HFFc6 (cell line): Measurements from ENCODE around the gene TNIP3. TPM values are rescaled to one million over a fixed set of nuclear protein-coding genes. Genes with fewer than 3 reads are reported as not detected.

Experiments used
- DNase-seq: peaks from one replicate; pipeline ENCODE4 v3.0.0-alpha.2; 2018
- H3K27ac Mint-ChIP-seq: 2 replicates; pipeline ENCODE4 v1.8.0; 2020; ENCODE audit warnings: mild to moderate bottlenecking, mixed read lengths
- H3K27me3 Mint-ChIP-seq: 2 replicates; pipeline ENCODE4 v1.8.0; 2021; ENCODE audit warnings: mild to moderate bottlenecking, moderate library complexity, mixed read lengths; ENCODE audit not compliant: insufficient read depth
- H3K36me3 Mint-ChIP-seq: 2 replicates; pipeline ENCODE4 v1.8.0; 2021; ENCODE audit warnings: low read depth, mixed read lengths
- H3K4me1 Mint-ChIP-seq: 2 replicates; pipeline ENCODE4 v1.8.0; 2020; ENCODE audit warnings: low read depth, mixed read lengths
- H3K4me3 Mint-ChIP-seq: 2 replicates; pipeline ENCODE4 v1.8.0; 2020; ENCODE audit warnings: mild to moderate bottlenecking, moderate library complexity, mixed read lengths
- H3K9me3 Mint-ChIP-seq: 2 replicates; pipeline ENCODE4 v1.8.0; 2020; ENCODE audit warnings: mild to moderate bottlenecking, mixed read lengths
- CTCF ChIP-seq: fragments of 200-600 bp; sonication (generic); IDR thresholded peaks from 2 replicates; pipeline ENCODE4 v1.5.0; 2021; ENCODE audit warnings: antibody characterized with exemption, mild to moderate bottlenecking
- total RNA-seq, 6 experiments: library from RNA; stranded (reverse); fragmentation: NEBNext Ultra II Directional; extraction: Animal tissue kit (Norgen Biotek cat#: 25700); gene quantifications; 2 replicates in 1 of 6; 3 replicates in 5 of 6; pipeline ENCODE4 v1.2.3, GENCODE V29; 2021

TNIP3 gene
- total RNA-seq, 6 experiments from 2014 or later = 0.31 to 0.70 (median 0.47) TPM

DNA sequence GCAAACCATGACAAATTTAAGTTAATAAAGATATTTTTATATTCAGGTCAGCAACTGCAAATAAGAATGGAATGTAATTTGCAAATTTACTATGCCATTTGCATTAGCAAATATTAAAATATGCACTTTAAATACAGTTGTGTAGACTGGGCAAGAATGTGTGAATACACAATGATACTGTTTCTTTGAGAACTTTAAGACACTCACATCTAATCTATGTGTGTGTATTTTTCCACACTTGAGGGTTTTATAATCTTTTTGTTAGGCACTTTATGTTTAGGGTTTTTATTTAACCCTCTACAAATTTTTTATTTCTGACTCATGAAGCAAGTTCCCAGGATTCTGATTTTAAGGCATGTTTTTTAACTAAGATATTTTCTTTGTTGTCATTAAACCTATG lies 67.9 kb downstream of the TNIP3 start:
- no peaks in the 10 kb centered on the region for H3K9me3 Mint-ChIP-seq
- H3K36me3 Mint-ChIP-seq = no peaks in the 10 kb centered on the region
- H3K27me3 Mint-ChIP-seq = peaks cover under 1% of the 10 kb centered on the region; the same call in 1 of the 2 replicates
- H3K4me1 Mint-ChIP-seq = no peaks in the 10 kb centered on the region
- H3K4me3 Mint-ChIP-seq = no peak overlapping the region
- no peak for TF ChIP-seq CTCF
- no peak overlapping the region for H3K27ac Mint-ChIP-seq
- DNase-seq = no peak

DNA sequence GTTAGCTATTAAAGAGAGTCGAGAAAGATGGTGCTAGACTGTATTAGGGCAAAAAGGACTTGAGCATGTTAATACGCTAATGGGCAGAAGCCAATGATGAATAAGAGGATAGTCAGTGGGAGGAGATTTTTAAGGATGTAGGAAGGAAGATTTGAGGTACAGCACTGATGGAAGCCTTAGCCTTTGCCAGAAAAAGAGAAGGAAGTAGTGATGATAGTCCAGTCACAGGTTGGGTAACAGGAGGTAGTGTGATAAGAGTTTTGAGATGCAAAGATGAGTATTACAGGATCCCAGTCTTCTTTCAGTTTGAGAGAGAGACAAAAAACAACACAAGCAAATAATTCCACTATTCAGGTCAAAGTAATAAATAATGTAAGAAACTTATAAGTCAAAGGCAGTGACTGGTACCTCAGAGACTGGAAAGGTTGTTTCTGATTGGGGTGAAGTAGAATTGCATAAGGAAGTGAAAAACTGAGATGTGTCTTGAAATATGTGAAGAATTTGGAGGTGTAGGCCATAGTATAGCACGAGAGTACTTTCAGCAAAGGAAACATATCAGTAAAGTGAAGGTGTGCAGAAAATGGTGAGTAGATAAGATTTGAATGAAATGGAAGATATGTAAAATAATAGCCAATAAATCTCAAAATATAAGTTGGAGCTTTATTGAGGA lies 69.7 kb downstream of the TNIP3 start:
- Mint-ChIP-seq H3K36me3 (no peaks in the 10 kb centered on the region), H3K4me1 (no peaks in the 10 kb centered on the region), H3K9me3 (no peaks in the 10 kb centered on the region), H3K4me3 (no peak overlapping the region), H3K27me3 (0 out of 2 replicates have a peak, but pooled peaks cover 3% of the 10 kb centered on the region), H3K27ac (no peak overlapping the region)
- TF ChIP-seq CTCF = no peak
- no peak for DNase-seq

GRCh38 chr4:121093261-121093660 lies 70.9 kb downstream of the TNIP3 start:
- DNase-seq = no peak
- TF ChIP-seq CTCF = no peak
- Mint-ChIP-seq H3K36me3 (no peaks in the 10 kb centered on the region), H3K27ac (no peak overlapping the region), H3K27me3 (0 out of 2 replicates have a peak, but pooled peaks cover 3% of the 10 kb centered on the region), H3K4me3 (no peak overlapping the region), H3K4me1 (no peaks in the 10 kb centered on the region), H3K9me3 (no peaks in the 10 kb centered on the region)

- Mint-ChIP-seq H3K9me3 (no peaks in the 10 kb centered on the region), H3K36me3 (no peaks in the 10 kb centered on the region), H3K4me1 (no peaks in the 10 kb centered on the region), H3K27me3 (0 out of 2 replicates have a peak, but pooled peaks cover 3% of the 10 kb centered on the region), H3K27ac (no peak overlapping the region), H3K4me3 (no peak overlapping the region)
- DNase-seq = no peak
- no peak for TF ChIP-seq CTCF
Measured at GRCh38 chr4:121091941-121092340, 72.2 kb downstream of the TNIP3 start.

GRCh38 chr4:121088867-121089266 lies 75.3 kb downstream of the TNIP3 start:
- Mint-ChIP-seq H3K4me1 (no peaks in the 10 kb centered on the region), H3K27me3 (peaks cover 5% of the 10 kb centered on the region; the same call in 1 of the 2 replicates), H3K4me3 (no peak overlapping the region), H3K36me3 (no peaks in the 10 kb centered on the region), H3K27ac (no peak overlapping the region), H3K9me3 (no peaks in the 10 kb centered on the region)
- no peak for TF ChIP-seq CTCF
- DNase-seq = no peak

Other genes starting within 250 kb of the TNIP3 start
- gene PRDM5, start 241.6 kb downstream of the TNIP3 start, total RNA-seq = 10 to 100 TPM in 4 of 6 experiments, 1 to 10 TPM in 2; 8.3 to 13.4 (median 12.5) TPM
- under 1 TPM in 2 of 6 experiments, not detected in 4; 0.12 to 0.14 TPM for gene NDNF, start 91.8 kb downstream of the TNIP3 start, total RNA-seq
- gene QRFPR, start 216.7 kb upstream of the TNIP3 start, total RNA-seq = not detected